IPS DF 6.9 (cell line): ENCODE measurements around the gene STXBP4.

ENCODE experiments used
- DNase-seq: peaks from one replicate; pipeline ENCODE4 v3.0.0-alpha.2; 2013; ENCODE audit warnings: low read depth, low spot score
- H3K27ac ChIP-seq: one replicate; pipeline ENCODE4 v1.5.1; 2013; ENCODE audit warnings: low read length, control low read depth
- H3K27me3 ChIP-seq: 2 replicates; pipeline ENCODE4 v1.6.1; 2013; ENCODE audit warnings: mild to moderate bottlenecking, low read length; ENCODE audit not compliant: control insufficient read depth, insufficient read depth
- H3K36me3 ChIP-seq: 2 replicates; pipeline ENCODE4 v1.6.1; 2013; ENCODE audit warnings: low read length; ENCODE audit not compliant: control insufficient read depth, insufficient read depth
- H3K4me1 ChIP-seq: 2 replicates; pipeline ENCODE4 v1.6.1; 2013; ENCODE audit warnings: low read length; ENCODE audit not compliant: control insufficient read depth, insufficient read depth
- H3K4me3 ChIP-seq: 2 replicates; pipeline ENCODE4 v1.5.1; 2013; ENCODE audit warnings: mild to moderate bottlenecking, low read length
- H3K9me3 ChIP-seq: 2 replicates; pipeline ENCODE4 v1.6.1; 2013; ENCODE audit warnings: low read length, inconsistent platforms; ENCODE audit not compliant: control insufficient read depth, insufficient read depth
- WGBS: extraction: QIAGEN DNeasy Blood & Tissue Kit; methylation state at CpG from one replicate; pipeline ENCODE4 v1.1.7; 2013; ENCODE audit warnings: mixed read lengths, missing lambda C conversion rate; ENCODE audit not compliant: insufficient read length, insufficient coverage; 5-methylcytosine and 5-hydroxymethylcytosine counted together

Gene STXBP4

GRCh38 chr17:55038291-55038690 lies 69.7 kb downstream of the STXBP4 start:
- no peak for DNase-seq
- no peak overlapping the region for H3K27ac ChIP-seq
- no peaks in the 10 kb centered on the region for H3K27me3 ChIP-seq
- H3K36me3 ChIP-seq, result no peaks in the 10 kb centered on the region
- no peaks in the 10 kb centered on the region for H3K9me3 ChIP-seq
- WGBS, result no CpG with 5 or more reads among the region's 1 CpG
- H3K4me1 ChIP-seq, result no peaks in the 10 kb centered on the region
- no peak overlapping the region for H3K4me3 ChIP-seq

DNA sequence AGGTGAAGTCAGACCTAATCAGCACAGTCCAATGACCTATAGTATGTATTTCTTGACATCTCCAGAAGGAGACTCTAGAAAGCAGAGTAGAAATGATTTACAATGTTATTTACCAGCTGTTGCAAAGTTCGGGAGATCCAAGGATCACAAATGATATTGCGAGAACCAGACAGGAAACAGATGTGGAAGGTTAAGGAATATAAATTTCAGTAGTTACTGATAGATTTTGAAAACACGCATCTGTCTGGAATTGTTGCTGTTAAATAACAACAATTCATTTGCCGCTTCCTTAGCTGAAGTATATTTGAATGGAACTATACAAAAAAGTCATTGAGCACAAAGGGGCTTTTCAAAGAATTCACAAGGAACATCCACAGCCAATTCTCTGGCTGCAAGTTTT lies 72.0 kb downstream of the STXBP4 start:
- no peaks in the 10 kb centered on the region for H3K9me3 ChIP-seq
- no peaks in the 10 kb centered on the region for H3K36me3 ChIP-seq
- no peak overlapping the region for H3K4me3 ChIP-seq
- H3K27ac ChIP-seq, result no peak overlapping the region
- no CpG with 5 or more reads among the region's 4 CpGs for WGBS
- DNase-seq, result no peak
- H3K4me1 ChIP-seq, result no peaks in the 10 kb centered on the region
- no peaks in the 10 kb centered on the region for H3K27me3 ChIP-seq

GRCh38 chr17:55053855-55054254 lies 85.3 kb downstream of the STXBP4 start:
- no peaks in the 10 kb centered on the region for H3K4me1 ChIP-seq
- no peaks in the 10 kb centered on the region for H3K9me3 ChIP-seq
- H3K27me3 ChIP-seq, result no peaks in the 10 kb centered on the region
- no CpG with 5 or more reads among the region's 1 CpG for WGBS
- no peak overlapping the region for H3K4me3 ChIP-seq
- H3K27ac ChIP-seq, result no peak overlapping the region
- no peaks in the 10 kb centered on the region for H3K36me3 ChIP-seq
- DNase-seq, result no peak

DNA sequence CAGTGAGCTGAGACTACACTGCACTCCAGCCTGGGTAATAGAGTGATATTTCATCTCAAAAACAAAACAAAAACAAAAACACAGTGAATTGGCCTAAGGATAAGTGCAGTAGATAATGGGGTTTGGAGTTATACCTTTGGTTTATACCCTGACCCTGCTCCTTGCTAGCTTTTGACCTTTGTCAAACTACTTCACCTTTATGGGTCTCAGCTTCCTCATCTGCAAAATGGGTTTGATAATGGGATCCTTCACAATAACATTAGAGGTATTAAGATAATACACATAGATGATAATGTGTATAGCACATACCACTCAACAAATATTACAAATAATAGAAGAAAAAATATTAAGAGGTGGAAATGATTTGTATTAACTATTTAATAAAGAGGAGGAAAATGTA lies 85.9 kb downstream of the STXBP4 start:
- H3K9me3 ChIP-seq, result no peaks in the 10 kb centered on the region
- H3K27me3 ChIP-seq, result no peaks in the 10 kb centered on the region
- no peaks in the 10 kb centered on the region for H3K4me1 ChIP-seq
- H3K27ac ChIP-seq, result no peak overlapping the region
- no peak overlapping the region for H3K4me3 ChIP-seq
- H3K36me3 ChIP-seq, result no peaks in the 10 kb centered on the region
- no peak for DNase-seq

DNA sequence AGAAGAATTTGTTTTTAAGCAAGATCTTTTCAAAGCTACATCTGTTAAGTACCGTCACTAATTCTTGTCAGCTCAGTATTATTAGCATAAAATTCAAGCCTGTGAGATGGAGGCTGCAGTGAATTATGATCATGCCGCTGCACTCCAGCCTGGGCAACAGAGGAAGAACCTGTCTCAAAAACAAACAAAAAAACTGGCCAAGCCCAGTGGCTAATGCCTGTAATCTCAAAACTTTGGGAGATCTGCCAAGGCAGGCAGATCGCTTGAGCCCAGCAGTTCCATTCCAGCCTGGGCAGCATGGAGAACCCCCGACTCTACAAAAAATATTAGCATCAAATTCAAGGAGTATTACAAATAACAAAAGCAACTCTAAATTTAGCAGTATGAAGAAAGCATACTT lies 88.0 kb downstream of the STXBP4 start:
- Histone ChIP-seq H3K4me3 (no peak overlapping the region), H3K27me3 (no peaks in the 10 kb centered on the region), H3K36me3 (no peaks in the 10 kb centered on the region), H3K4me1 (no peaks in the 10 kb centered on the region), H3K9me3 (no peaks in the 10 kb centered on the region), H3K27ac (no peak overlapping the region)
- WGBS, result no CpG with 5 or more reads among the region's 4 CpGs
- DNase-seq, result no peak

- Histone ChIP-seq H3K4me3 (no peak overlapping the region), H3K9me3 (no peaks in the 10 kb centered on the region), H3K27ac (no peak overlapping the region), H3K36me3 (no peaks in the 10 kb centered on the region), H3K27me3 (no peaks in the 10 kb centered on the region), H3K4me1 (no peaks in the 10 kb centered on the region)
- DNase-seq, result no peak
- WGBS, result no CpG with 5 or more reads among the region's 3 CpGs
Measured at GRCh38 chr17:55057184-55057583, 88.6 kb downstream of the STXBP4 start.

- Histone ChIP-seq H3K27ac (no peak overlapping the region), H3K27me3 (no peaks in the 10 kb centered on the region), H3K4me3 (no peak overlapping the region), H3K4me1 (no peaks in the 10 kb centered on the region), H3K9me3 (no peaks in the 10 kb centered on the region), H3K36me3 (no peaks in the 10 kb centered on the region)
- DNase-seq, result no peak
Measured at GRCh38 chr17:55059724-55060123, 91.2 kb downstream of the STXBP4 start.

DNA sequence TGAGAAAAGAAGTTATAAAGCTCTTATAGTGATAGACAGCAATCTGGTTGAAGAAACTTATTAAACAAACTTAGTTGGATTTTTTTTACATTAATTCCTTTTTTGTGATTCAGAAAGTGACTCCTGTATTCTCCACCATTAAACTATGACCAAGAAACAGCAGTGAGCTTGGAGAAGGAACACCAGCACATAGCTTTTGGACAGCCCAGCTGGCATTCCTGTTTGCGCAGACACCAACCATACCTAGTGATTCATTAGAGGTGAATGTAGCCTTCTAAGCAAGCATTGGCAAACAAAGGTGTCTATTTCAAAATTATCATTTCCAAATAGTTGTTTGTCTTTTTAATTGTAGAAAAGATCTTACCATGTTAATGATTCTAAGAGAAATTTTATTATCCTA lies 94.4 kb downstream of the STXBP4 start:
- WGBS, result no CpG with 5 or more reads among the region's 1 CpG
- H3K27ac ChIP-seq, result no peak overlapping the region
- H3K27me3 ChIP-seq, result no peaks in the 10 kb centered on the region
- H3K4me1 ChIP-seq, result no peaks in the 10 kb centered on the region
- no peaks in the 10 kb centered on the region for H3K36me3 ChIP-seq
- H3K4me3 ChIP-seq, result no peak overlapping the region
- DNase-seq, result no peak
- H3K9me3 ChIP-seq, result no peaks in the 10 kb centered on the region

GRCh38 chr17:55063885-55064874 lies 95.6 kb downstream of the STXBP4 start:
- Histone ChIP-seq H3K27me3 (no peaks in the 10 kb centered on the region), H3K27ac (no peak overlapping the region), H3K4me3 (no peak overlapping the region), H3K36me3 (no peaks in the 10 kb centered on the region), H3K4me1 (no peaks in the 10 kb centered on the region), H3K9me3 (no peaks in the 10 kb centered on the region)
- no peak for DNase-seq
- WGBS, result no CpG with 5 or more reads among the region's 16 CpGs

GRCh38 chr17:55067697-55068439 lies 99.3 kb downstream of the STXBP4 start:
- Histone ChIP-seq H3K27ac (no peak overlapping the region), H3K4me3 (no peak overlapping the region)
- no peak for DNase-seq

More at GRCh38 chr17:55067697-55068439, 99.3 kb downstream of the STXBP4 start:
- Histone ChIP-seq H3K4me1 (0 out of 2 replicates have a peak, but pooled peaks cover 1% of the 10 kb centered on the region), H3K9me3 (no peaks in the 10 kb centered on the region), H3K36me3 (no peaks in the 10 kb centered on the region), H3K27me3 (no peaks in the 10 kb centered on the region)
- WGBS, result no CpG with 5 or more reads among the region's 1 CpG
